Panc1 (cell line): ENCODE measurements around the gene POU2AF1. TPM values are rescaled to one million over a fixed set of nuclear protein-coding genes. Genes with fewer than 3 reads are reported as not detected.

ENCODE experiments used
- ATAC-seq: fragments of 200-7000 bp; cut with Tn5 transposase; 2 replicates; pipeline ENCODE4 v1.9.1; 2020; ENCODE audit warnings: mild to moderate bottlenecking, moderate library complexity
- BruUV-seq: library from RNA; stranded (reverse); fragments of 400-500 nt; replicated peaks from 2 replicates; lab custom pipeline; 2021; lab: Mats Ljungman, UMichigan
- CTCF ChIA-PET: fragments of 300-600 bp; sonication (Branson Sonifier 250); formaldehyde crosslinking; loops from one replicate; lab custom pipeline; 2022; ENCODE audit warnings: antibody characterized with exemption; lab: Charles Lee
- POLR2A ChIA-PET: fragments of 300-600 bp; sonication (Branson Sonifier 250); formaldehyde crosslinking; loops from one replicate; lab custom pipeline; 2022; ENCODE audit warnings: antibody characterized with exemption; lab: Charles Lee
- DNase-seq: peaks from one replicate; pipeline ENCODE4 v3.0.0-alpha.2; 2010; ENCODE audit warnings: low read depth, low spot score
- H3K27ac ChIP-seq: 2 replicates; pipeline ENCODE4 v1.5.1; 2011; ENCODE audit warnings: mild to moderate bottlenecking, low read length, inconsistent platforms
- H3K27me3 ChIP-seq: fragments of 200-500 bp; sonication (Bioruptor generic); 2 replicates; pipeline ENCODE4 v1.6.0; 2014; ENCODE audit warnings: low read length, inconsistent platforms; ENCODE audit not compliant: control insufficient read depth, insufficient read depth
- H3K36me3 ChIP-seq: fragments of 200-500 bp; sonication (Bioruptor generic); 2 replicates; pipeline ENCODE4 v1.5.1; 2014; ENCODE audit warnings: inconsistent platforms, mild to moderate bottlenecking, low read length, moderate library complexity; ENCODE audit not compliant: control insufficient read depth, insufficient read depth
- H3K4me1 ChIP-seq: 2 replicates; pipeline ENCODE4 v1.5.1; 2011; ENCODE audit warnings: inconsistent platforms, mild to moderate bottlenecking, low read length, moderate library complexity; ENCODE audit not compliant: control insufficient read depth, insufficient read depth
- H3K4me3 ChIP-seq, 2 experiments: 2 replicates each; pipeline ENCODE4 v1.5.1; 2011 to 2012; ENCODE audit warnings: low read depth in 2 of 2, low read length in 2 of 2, mild to moderate bottlenecking in 2 of 2, inconsistent platforms in 1 of 2, moderate library complexity in 1 of 2
- H3K9me3 ChIP-seq: fragments of 200-500 bp; sonication (Bioruptor generic); 2 replicates; pipeline ENCODE4 v1.5.1; 2014; ENCODE audit warnings: low read depth, mild to moderate bottlenecking, inconsistent platforms, low read length, moderate library complexity; ENCODE audit not compliant: control insufficient read depth, insufficient read depth
- POLR2AphosphoS5 ChIP-seq: IDR thresholded peaks from 2 replicates; pipeline ENCODE4 v1.6.1; 2012; ENCODE audit warnings: mild to moderate bottlenecking, low read depth, low read length, moderate library complexity
- REST ChIP-seq, 2 experiments: IDR thresholded peaks; 2 replicates each; pipeline ENCODE4 v1.6.1; 2011 to 2012; ENCODE audit warnings: low read depth in 2 of 2, control low read depth in 1 of 2, low read length in 1 of 2, mild to moderate bottlenecking in 1 of 2, moderate library complexity in 1 of 2; ENCODE audit not compliant: insufficient read depth in 1 of 2
- SIN3A ChIP-seq: IDR thresholded peaks from 2 replicates; pipeline ENCODE4 v1.6.1; 2012; ENCODE audit warnings: low read depth, mild to moderate bottlenecking, low read length, moderate library complexity, borderline replicate concordance; ENCODE audit not compliant: insufficient read depth
- TCF7L2 ChIP-seq: IDR thresholded peaks from 2 replicates; pipeline ENCODE4 v1.6.1; 2011; ENCODE audit warnings: mild to moderate bottlenecking, low read depth, low read length, inconsistent platforms
- in situ Hi-C: cut with HindIII; loops from 2 replicates; pipeline ENCODE4 v1.10.0; 2016; ENCODE audit warnings: low sequenced_read_pairs, low pct_unique_long_range_greater_than_20kb
- intact Hi-C: fragments of 100-400 bp; cut with micrococcal nuclease; formaldehyde crosslinking; loops from one replicate; pipeline ENCODE4 v1.10.0; 2022; ENCODE audit not compliant: unreplicated experiment
- total RNA-seq: library from RNA; stranded (reverse); gene quantifications from one replicate; pipeline ENCODE4 v1.2.1, GENCODE V29; 2021; ENCODE audit not compliant: unreplicated experiment
- TF ChIP-seq, protein P1 (sequence below): fragments of 450-650 bp; IDR thresholded peaks from 2 replicates; pipeline ENCODE4 v1.5.1; 2017; ENCODE audit warnings: mild to moderate bottlenecking

POU2AF1 gene
- total RNA-seq, 1 experiment from 2014 or later = 0.18 TPM

GRCh38 chr11:111373590-111373989 is 5.5 kb downstream of the POU2AF1 start:
- intact Hi-C loops = no loop called here
- TF ChIP-seq REST (IDR thresholded peaks at IDR 0.05; ENCODE audit: insufficient read depth in 1 of 2, low read depth in 2 of 2, low read length in 1 of 2) (no peak), SIN3A (no peak), TCF7L2 (no peak), POLR2AphosphoS5 (no peak)
- TF ChIP-seq, protein P1, sequence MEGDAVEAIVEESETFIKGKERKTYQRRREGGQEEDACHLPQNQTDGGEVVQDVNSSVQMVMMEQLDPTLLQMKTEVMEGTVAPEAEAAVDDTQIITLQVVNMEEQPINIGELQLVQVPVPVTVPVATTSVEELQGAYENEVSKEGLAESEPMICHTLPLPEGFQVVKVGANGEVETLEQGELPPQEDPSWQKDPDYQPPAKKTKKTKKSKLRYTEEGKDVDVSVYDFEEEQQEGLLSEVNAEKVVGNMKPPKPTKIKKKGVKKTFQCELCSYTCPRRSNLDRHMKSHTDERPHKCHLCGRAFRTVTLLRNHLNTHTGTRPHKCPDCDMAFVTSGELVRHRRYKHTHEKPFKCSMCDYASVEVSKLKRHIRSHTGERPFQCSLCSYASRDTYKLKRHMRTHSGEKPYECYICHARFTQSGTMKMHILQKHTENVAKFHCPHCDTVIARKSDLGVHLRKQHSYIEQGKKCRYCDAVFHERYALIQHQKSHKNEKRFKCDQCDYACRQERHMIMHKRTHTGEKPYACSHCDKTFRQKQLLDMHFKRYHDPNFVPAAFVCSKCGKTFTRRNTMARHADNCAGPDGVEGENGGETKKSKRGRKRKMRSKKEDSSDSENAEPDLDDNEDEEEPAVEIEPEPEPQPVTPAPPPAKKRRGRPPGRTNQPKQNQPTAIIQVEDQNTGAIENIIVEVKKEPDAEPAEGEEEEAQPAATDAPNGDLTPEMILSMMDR = no peak
- no peaks in the 10 kb centered on the region for H3K36me3 ChIP-seq
- in situ Hi-C loops = no loop called here
- no peak overlapping the region for H3K4me3 ChIP-seq
- ATAC-seq = no peak
- H3K27me3 ChIP-seq = peaks cover 2% of the 10 kb centered on the region; the same call in 1 of the 2 replicates
- POLR2A ChIA-PET = no interaction called here
- H3K4me1 ChIP-seq = no peaks in the 10 kb centered on the region
- no TSS peak for BruUV-seq
- no peaks in the 10 kb centered on the region for H3K9me3 ChIP-seq
- no peak for DNase-seq
- CTCF ChIA-PET = no interaction called here
- no peak overlapping the region for H3K27ac ChIP-seq

DNA sequence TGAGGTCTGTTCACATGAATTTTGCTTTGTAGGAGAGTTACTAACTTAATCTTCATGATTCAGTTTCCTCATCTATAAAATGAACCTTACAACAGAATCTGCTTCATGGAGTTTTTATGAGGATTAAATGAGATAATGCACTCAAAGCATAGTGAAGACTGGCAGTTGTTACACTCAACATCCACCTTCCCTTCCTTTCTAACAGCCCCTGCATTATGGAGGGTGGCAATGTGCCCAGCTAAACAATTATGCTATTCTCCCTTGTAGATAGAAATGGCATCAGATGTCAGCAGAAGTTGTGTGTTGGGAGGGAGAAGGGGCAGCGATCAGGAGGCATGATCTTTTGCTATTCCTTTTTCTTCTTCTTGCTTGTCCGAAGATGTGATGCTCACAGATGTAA is 6.5 kb downstream of the POU2AF1 start:
- in situ Hi-C loops (no loop called here), intact Hi-C loops (no loop called here)
- ChIA-PET POLR2A (no interaction called here), CTCF (no interaction called here)
- H3K4me3 ChIP-seq = no peak overlapping the region
- ATAC-seq = no peak
- H3K27ac ChIP-seq = no peak overlapping the region
- H3K4me1 ChIP-seq = no peaks in the 10 kb centered on the region
- 0 out of 2 replicates have a peak, but pooled peaks cover 2% of the 10 kb centered on the region for H3K27me3 ChIP-seq
- no peak for TF ChIP-seq POLR2AphosphoS5
- TF ChIP-seq, protein P1 = no peak
- no peak for TF ChIP-seq SIN3A
- no peak for TF ChIP-seq TCF7L2
- TF ChIP-seq REST (IDR thresholded peaks at IDR 0.05; ENCODE audit: insufficient read depth in 1 of 2, low read depth in 2 of 2, low read length in 1 of 2) = no peak
- no TSS peak for BruUV-seq
- DNase-seq = no peak
- no peaks in the 10 kb centered on the region for H3K36me3 ChIP-seq
- no peaks in the 10 kb centered on the region for H3K9me3 ChIP-seq
